Fibroblast of villous mesenchyme (primary cell): ENCODE measurements around the gene ARHGEF4. TPM values are rescaled to one million over a fixed set of nuclear protein-coding genes. Genes with fewer than 3 reads are reported as not detected.
A peak's percentile ranks its signal among the peaks of the same experiment; 100 is the strongest.

Experiments used
- DNase-seq: peaks from one replicate; pipeline ENCODE4 v3.0.0-alpha.2; 2010; ENCODE audit warnings: low read depth
- H3K4me3 ChIP-seq: 2 replicates; pipeline ENCODE4 v1.5.1; 2011; ENCODE audit warnings: low read depth, mild to moderate bottlenecking, low read length
- total RNA-seq: library from RNA; depleted of rRNA; stranded (reverse); fragments of >200 nt; gene quantifications from 2 replicates; pipeline ENCODE4 v1.2.3, GENCODE V29; 2012
- TF ChIP-seq, protein P1 (sequence below): IDR thresholded peaks from 2 replicates; pipeline ENCODE4 v1.5.1; 2012; ENCODE audit warnings: low read depth, mild to moderate bottlenecking, low read length; ENCODE audit not compliant: insufficient read depth

Gene ARHGEF4
- total RNA-seq, 1 donor: 0.86 TPM

GRCh38 chr2:131009713-131010475, 173.2 kb downstream of the ARHGEF4 start:
- TF ChIP-seq, protein P1, sequence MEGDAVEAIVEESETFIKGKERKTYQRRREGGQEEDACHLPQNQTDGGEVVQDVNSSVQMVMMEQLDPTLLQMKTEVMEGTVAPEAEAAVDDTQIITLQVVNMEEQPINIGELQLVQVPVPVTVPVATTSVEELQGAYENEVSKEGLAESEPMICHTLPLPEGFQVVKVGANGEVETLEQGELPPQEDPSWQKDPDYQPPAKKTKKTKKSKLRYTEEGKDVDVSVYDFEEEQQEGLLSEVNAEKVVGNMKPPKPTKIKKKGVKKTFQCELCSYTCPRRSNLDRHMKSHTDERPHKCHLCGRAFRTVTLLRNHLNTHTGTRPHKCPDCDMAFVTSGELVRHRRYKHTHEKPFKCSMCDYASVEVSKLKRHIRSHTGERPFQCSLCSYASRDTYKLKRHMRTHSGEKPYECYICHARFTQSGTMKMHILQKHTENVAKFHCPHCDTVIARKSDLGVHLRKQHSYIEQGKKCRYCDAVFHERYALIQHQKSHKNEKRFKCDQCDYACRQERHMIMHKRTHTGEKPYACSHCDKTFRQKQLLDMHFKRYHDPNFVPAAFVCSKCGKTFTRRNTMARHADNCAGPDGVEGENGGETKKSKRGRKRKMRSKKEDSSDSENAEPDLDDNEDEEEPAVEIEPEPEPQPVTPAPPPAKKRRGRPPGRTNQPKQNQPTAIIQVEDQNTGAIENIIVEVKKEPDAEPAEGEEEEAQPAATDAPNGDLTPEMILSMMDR: no peak
- no peak overlapping the region for H3K4me3 ChIP-seq
- DNase-seq: no peak

- H3K4me3 ChIP-seq: no peak overlapping the region
- TF ChIP-seq, protein P1: no peak
- no peak for DNase-seq
Measured at GRCh38 chr2:131010566-131010965, 173.9 kb downstream of the ARHGEF4 start.

DNA sequence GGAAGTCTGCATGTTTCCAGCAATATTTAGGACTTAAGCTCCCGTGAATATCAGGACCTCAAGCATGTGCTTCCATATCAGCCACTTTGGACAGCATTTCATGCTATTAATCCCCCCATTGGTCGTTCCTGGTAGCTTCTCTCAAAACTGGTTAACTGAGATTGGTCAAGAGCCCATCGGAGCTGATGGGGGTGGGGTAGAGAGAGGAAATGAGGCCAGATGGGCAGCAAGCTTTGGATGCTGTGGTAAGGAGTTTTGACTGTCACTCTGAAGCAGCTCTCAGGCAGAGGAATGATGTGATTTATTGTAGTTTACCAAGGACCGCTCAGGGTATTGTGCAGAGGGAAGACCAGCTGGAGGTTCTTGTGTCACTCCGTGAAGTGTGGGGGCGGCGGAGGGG, 174.8 kb downstream of the ARHGEF4 start:
- no peak overlapping the region for H3K4me3 ChIP-seq
- TF ChIP-seq, protein P1: no peak
- no peak for DNase-seq

DNA sequence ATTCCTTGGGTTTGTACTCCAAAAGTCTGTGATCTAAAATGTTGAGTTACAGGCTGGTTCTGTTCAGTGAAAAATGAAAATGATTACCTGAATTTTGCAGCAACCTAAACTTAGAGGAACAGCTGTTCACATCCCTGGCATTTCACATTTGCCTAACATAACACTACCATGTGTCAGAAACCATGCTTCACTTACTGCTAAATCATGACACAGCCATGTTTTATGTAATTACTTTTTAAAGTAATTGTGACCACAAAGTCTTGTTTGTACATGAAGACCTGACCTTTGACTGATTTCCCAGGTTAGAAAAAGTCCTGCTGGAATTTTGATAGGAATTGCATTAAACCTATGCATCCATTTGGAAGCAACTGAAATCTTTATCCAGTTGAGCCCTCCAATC, 177.4 kb downstream of the ARHGEF4 start:
- TF ChIP-seq, protein P1: no peak
- no peak overlapping the region for H3K4me3 ChIP-seq
- DNase-seq: no peak

DNA sequence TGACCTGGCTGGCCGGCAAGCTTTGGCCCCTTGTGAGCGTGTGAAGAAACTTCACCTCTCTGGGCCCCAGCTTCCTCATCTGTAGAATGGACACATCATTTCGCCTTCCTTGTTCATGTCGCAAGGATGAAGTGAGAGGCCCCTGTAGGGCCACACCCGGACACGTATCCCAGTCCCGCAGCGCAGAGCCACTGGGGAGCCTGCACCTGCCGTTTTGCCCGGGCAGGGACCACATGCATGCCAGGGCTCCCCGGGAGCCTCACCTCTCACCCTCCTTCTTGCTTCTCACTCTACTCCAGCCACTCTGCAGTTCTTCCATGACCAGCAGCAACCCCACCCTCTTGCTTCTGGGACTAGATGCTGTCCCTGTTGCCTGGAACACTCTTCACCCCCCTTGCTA, 179.1 kb downstream of the ARHGEF4 start:
- no peak overlapping the region for H3K4me3 ChIP-seq
- TF ChIP-seq, protein P1: no peak
- DNase-seq: no peak

DNA sequence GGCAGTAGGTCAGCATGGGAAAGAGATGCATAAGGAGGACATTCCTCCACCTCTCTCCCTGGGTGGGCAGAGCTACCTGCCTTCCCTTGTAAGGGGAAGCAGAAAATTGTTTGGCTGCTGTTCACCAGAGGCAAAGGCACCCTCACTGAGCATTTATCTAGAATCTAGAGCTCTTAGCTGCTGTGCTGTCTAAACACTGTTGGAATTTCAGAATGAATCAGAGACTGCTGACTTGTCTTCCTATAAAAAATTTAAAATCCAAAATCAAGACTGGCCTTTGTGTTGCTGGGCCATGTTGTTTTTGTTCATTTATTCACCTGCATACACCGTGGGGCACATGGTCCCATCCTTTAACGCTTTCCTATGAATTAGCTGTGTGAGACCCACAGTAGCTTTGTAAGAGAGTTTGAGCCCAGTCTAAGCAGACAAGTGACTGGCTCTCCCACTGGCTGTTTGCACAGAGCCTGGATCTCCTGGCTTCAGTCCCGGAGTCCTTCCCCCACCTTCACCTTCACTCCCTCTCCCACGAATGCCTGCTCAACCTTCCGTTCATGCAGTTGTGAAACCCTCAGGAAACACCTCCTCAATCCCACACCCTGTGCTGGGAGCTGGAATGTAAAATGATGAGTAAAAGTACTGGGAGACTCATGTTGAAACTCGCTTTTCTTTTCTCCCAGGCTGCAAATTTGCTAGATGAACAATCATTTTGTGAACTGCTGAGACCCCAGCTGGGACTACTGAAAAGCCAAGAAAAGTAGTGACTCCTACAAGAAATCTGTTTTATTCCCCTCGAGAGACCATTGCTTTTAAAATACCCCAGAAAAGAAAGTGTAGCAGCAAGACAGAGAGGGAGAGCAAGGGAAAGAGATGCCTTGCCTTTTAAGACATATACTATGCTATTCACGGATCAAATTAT, 180.4 kb downstream of the ARHGEF4 start:
- TF ChIP-seq, protein P1: no peak

More for the DNA sequence above, 180.4 kb downstream of the ARHGEF4 start:
- peak; percentile 45 for DNase-seq
- H3K4me3 ChIP-seq: no peak overlapping the region
